Mesenchymal stem cell (in vitro differentiated cells and primary cell): ENCODE data around the gene PPP1R2.

Experiments
- DNase-seq: peaks from one replicate; pipeline ENCODE4 v3.0.0-alpha.2; 2013
- H2AFZ ChIP-seq: one replicate; pipeline ENCODE4 v1.6.1; 2013; ENCODE audit warnings: low read depth, mild to moderate bottlenecking, control low read depth, inconsistent platforms, low read length, moderate library complexity
- H2AK5ac ChIP-seq: 2 replicates; pipeline ENCODE4 v1.6.1; 2013; ENCODE audit warnings: low read length, moderate library complexity, mild to moderate bottlenecking, inconsistent platforms; ENCODE audit not compliant: severe bottlenecking
- H2BK120ac ChIP-seq: one replicate; pipeline ENCODE4 v1.6.1; 2013; ENCODE audit warnings: low read depth, mild to moderate bottlenecking, inconsistent platforms, low read length, moderate library complexity
- H2BK12ac ChIP-seq, 2 experiments: one replicate each; pipeline ENCODE4 v1.6.1; 2013; ENCODE audit warnings: inconsistent platforms in 2 of 2, low read length in 2 of 2, mild to moderate bottlenecking in 2 of 2, moderate library complexity in 2 of 2, control low read depth in 1 of 2
- H2BK15ac ChIP-seq: one replicate; pipeline ENCODE4 v1.6.1; 2013; ENCODE audit warnings: mild to moderate bottlenecking, low read depth, inconsistent platforms; ENCODE audit not compliant: poor library complexity, severe bottlenecking
- H2BK5ac ChIP-seq: 2 replicates; pipeline ENCODE4 v1.6.1; 2013; ENCODE audit warnings: low read depth, mild to moderate bottlenecking, low read length, control low read depth, inconsistent platforms; ENCODE audit not compliant: poor library complexity, severe bottlenecking
- H3K14ac ChIP-seq, 2 experiments: one replicate each; pipeline ENCODE4 v1.6.1; 2013; ENCODE audit warnings: inconsistent platforms in 2 of 2, low read length in 2 of 2, control low read depth in 1 of 2, mild to moderate bottlenecking in 1 of 2, moderate library complexity in 1 of 2
- H3K18ac ChIP-seq, 2 experiments: one replicate each; pipeline ENCODE4 v1.6.1; 2013; ENCODE audit warnings: inconsistent platforms in 2 of 2, low read length in 2 of 2, control low read depth in 1 of 2, low read depth in 1 of 2, mild to moderate bottlenecking in 1 of 2
- H3K23ac ChIP-seq, 2 experiments: one replicate each; pipeline ENCODE4 v1.6.1; 2013; ENCODE audit warnings: inconsistent platforms in 2 of 2, low read length in 2 of 2, mild to moderate bottlenecking in 2 of 2, moderate library complexity in 2 of 2, control low read depth in 1 of 2
- H3K27ac ChIP-seq: 2 replicates; pipeline ENCODE4 v1.5.1; 2013; ENCODE audit warnings: mild to moderate bottlenecking, moderate library complexity, low read length, control low read depth, inconsistent platforms; ENCODE audit not compliant: poor library complexity, severe bottlenecking
- H3K27me3 ChIP-seq, 2 experiments: 2 replicates each; pipeline versions ENCODE4 v1.6.1 to v1.7.0; 2013; ENCODE audit warnings: low read length in 2 of 2, mild to moderate bottlenecking in 2 of 2, moderate library complexity in 2 of 2, control low read depth in 1 of 2, inconsistent platforms in 1 of 2; ENCODE audit not compliant: control insufficient read depth in 1 of 2, insufficient read depth in 1 of 2
- H3K36me3 ChIP-seq, 2 experiments: 2 replicates each; pipeline versions ENCODE4 v1.6.1 to v1.7.0; 2013; ENCODE audit warnings: low read length in 2 of 2, control low read depth in 1 of 2, inconsistent platforms in 1 of 2, low read depth in 1 of 2, mild to moderate bottlenecking in 1 of 2; ENCODE audit not compliant: insufficient read depth in 2 of 2, control insufficient read depth in 1 of 2
- H3K4ac ChIP-seq, 2 experiments: one replicate each; pipeline ENCODE4 v1.6.1; 2013; ENCODE audit warnings: inconsistent platforms in 2 of 2, low read length in 2 of 2, mild to moderate bottlenecking in 2 of 2, moderate library complexity in 2 of 2, control low read depth in 1 of 2, low read depth in 1 of 2
- H3K4me1 ChIP-seq: 2 replicates; pipeline ENCODE4 v1.6.1; 2013; ENCODE audit warnings: low read depth, low read length, control low read depth; ENCODE audit not compliant: control insufficient read depth, insufficient read depth
- H3K4me2 ChIP-seq: 2 replicates; pipeline ENCODE4 v1.6.1; 2013; ENCODE audit warnings: low read length, mild to moderate bottlenecking, inconsistent platforms; ENCODE audit not compliant: poor library complexity, severe bottlenecking
- H3K4me3 ChIP-seq, 2 experiments: 2 replicates each; pipeline versions ENCODE4 v1.5.1 to v1.7.0; 2013; ENCODE audit warnings: low read length in 2 of 2, mild to moderate bottlenecking in 2 of 2, control low read depth in 1 of 2, low read depth in 1 of 2; ENCODE audit not compliant: insufficient read depth in 1 of 2
- H3K79me1 ChIP-seq: replicated peaks from 2 replicates; pipeline ENCODE4 v1.6.1; 2013; ENCODE audit warnings: mild to moderate bottlenecking, control low read depth, low read length, inconsistent platforms; ENCODE audit not compliant: poor library complexity, severe bottlenecking
- H3K9ac ChIP-seq: 2 replicates; pipeline ENCODE4 v1.7.0; 2013; ENCODE audit warnings: mild to moderate bottlenecking, low read length, moderate library complexity
- H3K9me3 ChIP-seq: 2 replicates; pipeline ENCODE4 v1.7.0; 2013; ENCODE audit warnings: mild to moderate bottlenecking, low read length; ENCODE audit not compliant: control insufficient read depth
- H4K8ac ChIP-seq: one replicate; pipeline ENCODE4 v1.6.1; 2013; ENCODE audit warnings: inconsistent platforms, mild to moderate bottlenecking, low read length, moderate library complexity
- H4K91ac ChIP-seq: one replicate; pipeline ENCODE4 v1.6.1; 2013; ENCODE audit warnings: mild to moderate bottlenecking, low read length, inconsistent platforms
- WGBS: methylation state at CpG from one replicate; pipeline ENCODE4 v1.1.7; 2013; ENCODE audit warnings: mixed read lengths; 5-methylcytosine and 5-hydroxymethylcytosine counted together

Gene PPP1R2

DNA sequence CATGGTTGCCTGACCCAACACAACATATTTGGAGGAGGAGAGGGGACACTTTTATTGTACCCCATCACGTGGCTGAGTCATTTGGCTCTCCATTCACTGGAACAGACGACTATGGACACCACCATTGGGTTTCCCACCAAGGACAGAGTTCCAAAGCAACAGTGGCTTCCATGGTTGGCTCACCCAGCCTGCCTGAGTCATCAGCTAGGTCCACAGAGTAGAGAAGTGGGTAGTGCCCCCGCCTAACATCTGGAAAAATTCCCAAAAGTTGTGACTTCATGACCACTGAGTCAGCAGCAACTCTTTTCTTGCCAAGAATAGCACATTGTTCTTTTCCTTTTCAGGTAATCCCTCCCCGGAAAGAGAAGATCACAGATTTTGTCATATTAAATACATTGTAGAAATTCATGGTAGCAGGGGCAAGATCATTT is 3.0 kb upstream of the PPP1R2 start:
- Histone ChIP-seq H3K27me3 (peaks cover 7 to 9% of the 10 kb centered on the region in 2 experiments), H3K9ac (peak overlapping the region; percentile 48), H3K9me3 (no peaks in the 10 kb centered on the region), H3K27ac (no peak overlapping the region), H2BK15ac (no peak overlapping the region), H2BK12ac (no peak overlapping the region), H2AK5ac (no peak overlapping the region), H2AFZ (no peak overlapping the region), H2BK120ac (no peak overlapping the region), H3K4me2 (no peak overlapping the region), H3K79me1 (peaks cover 3% of the 10 kb centered on the region), H4K8ac (no peak overlapping the region), H3K23ac (no peak overlapping the region), H3K4me3 (peak overlapping the region in 1 of 2 experiments; percentile 53), H3K18ac (no peak overlapping the region), H4K91ac (no peak overlapping the region), H3K4ac (no peak overlapping the region), H2BK5ac (no peak overlapping the region), H3K4me1 (peaks cover 10% of the 10 kb centered on the region), H3K14ac (no peak overlapping the region), H3K36me3 (no peaks in the 10 kb centered on the region)
- peak; percentile 37 for DNase-seq
- 69% methylated on average over 3 of the region's 4 CpGs for WGBS

GRCh38 chr3:195544634-195545033 is 1.5 kb upstream of the PPP1R2 start:
- Histone ChIP-seq H2AK5ac (no peak overlapping the region), H3K27ac (no peak overlapping the region), H3K9ac (no peak overlapping the region), H2BK120ac (no peak overlapping the region), H3K9me3 (no peaks in the 10 kb centered on the region), H4K91ac (no peak overlapping the region), H2BK5ac (no peak overlapping the region), H4K8ac (no peak overlapping the region), H2BK15ac (no peak overlapping the region), H3K36me3 (peaks cover 0 to 3% of the 10 kb centered on the region in 2 experiments), H3K4me3 (no peak overlapping the region), H3K27me3 (peaks cover 0 to 4% of the 10 kb centered on the region in 2 experiments), H3K23ac (no peak overlapping the region), H3K4me2 (no peak overlapping the region), H3K14ac (no peak overlapping the region), H3K4me1 (peaks cover 12% of the 10 kb centered on the region), H3K79me1 (peaks cover 11% of the 10 kb centered on the region), H3K18ac (no peak overlapping the region), H2BK12ac (no peak overlapping the region), H3K4ac (peak overlapping the region in 1 of 2 experiments; percentile 13), H2AFZ (no peak overlapping the region)
- no peak for DNase-seq
- 85% methylated on average over 3 of the region's 3 CpGs for WGBS

DNA sequence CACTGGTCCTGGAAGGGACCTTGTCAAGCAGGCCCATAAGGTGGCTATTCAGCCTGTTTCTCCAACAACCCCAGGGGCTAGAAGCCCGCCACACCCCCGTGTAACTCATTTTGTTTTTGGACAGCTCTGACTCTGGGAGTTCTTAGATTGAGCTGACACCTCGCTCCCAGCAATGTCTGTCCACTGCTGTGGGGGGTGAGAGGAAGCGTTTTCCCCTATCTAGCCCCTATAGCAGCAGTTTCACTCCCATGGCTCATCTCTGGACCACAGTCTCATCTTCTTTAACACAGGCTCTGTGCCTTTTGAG is 1.1 kb upstream of the PPP1R2 start:
- H3K9ac ChIP-seq: no peak overlapping the region
- no peaks in the 10 kb centered on the region for H3K9me3 ChIP-seq
- no peak overlapping the region for H3K27ac ChIP-seq
- no peak overlapping the region for H3K18ac ChIP-seq
- DNase-seq: no peak
- H2BK12ac ChIP-seq: no peak overlapping the region
- no peak overlapping the region for H2AFZ ChIP-seq
- no peak overlapping the region for H2BK5ac ChIP-seq
- H3K36me3 ChIP-seq: peaks cover 0 to 3% of the 10 kb centered on the region in 2 experiments
- H4K91ac ChIP-seq: no peak overlapping the region
- no peak overlapping the region for H3K4ac ChIP-seq
- H3K23ac ChIP-seq: no peak overlapping the region
- H2BK120ac ChIP-seq: no peak overlapping the region
- WGBS: 89% methylated on average over 4 of the region's 4 CpGs
- no peak overlapping the region for H2BK15ac ChIP-seq
- no peak overlapping the region for H2AK5ac ChIP-seq
- no peak overlapping the region for H3K4me2 ChIP-seq
- peak overlapping the region in 1 of 2 experiments; percentile 94 for H3K4me3 ChIP-seq
- H4K8ac ChIP-seq: no peak overlapping the region
- H3K79me1 ChIP-seq: peaks cover 14% of the 10 kb centered on the region
- peaks cover 14% of the 10 kb centered on the region for H3K4me1 ChIP-seq
- H3K14ac ChIP-seq: no peak overlapping the region
- peaks cover 0 to 4% of the 10 kb centered on the region in 2 experiments for H3K27me3 ChIP-seq

GRCh38 chr3:195543500-195544229 is 540 bp upstream of the PPP1R2 start:
- H3K27ac ChIP-seq: no peak overlapping the region
- H3K79me1 ChIP-seq: peaks cover 14% of the 10 kb centered on the region
- no peak overlapping the region for H2BK120ac ChIP-seq
- no peak overlapping the region for H3K4ac ChIP-seq
- DNase-seq: no peak
- H3K14ac ChIP-seq: no peak overlapping the region
- H4K91ac ChIP-seq: no peak overlapping the region
- no peak overlapping the region for H2AK5ac ChIP-seq
- H3K4me1 ChIP-seq: peaks cover 14% of the 10 kb centered on the region
- H3K4me2 ChIP-seq: peak overlapping the region; percentile 5
- H3K27me3 ChIP-seq: peaks cover 0 to 4% of the 10 kb centered on the region in 2 experiments
- no peak overlapping the region for H3K18ac ChIP-seq
- 19% methylated on average over 37 of the region's 38 CpGs for WGBS
- H3K36me3 ChIP-seq: peaks cover 0 to 3% of the 10 kb centered on the region in 2 experiments
- H2BK15ac ChIP-seq: no peak overlapping the region
- no peak overlapping the region for H4K8ac ChIP-seq
- peak overlapping the region; percentile 61 to 94 for H3K4me3 ChIP-seq
- H3K9me3 ChIP-seq: no peaks in the 10 kb centered on the region
- H3K23ac ChIP-seq: no peak overlapping the region
- peak overlapping the region; percentile 6 to 18 for H2BK12ac ChIP-seq
- peak overlapping the region; percentile 43 for H2AFZ ChIP-seq
- no peak overlapping the region for H2BK5ac ChIP-seq
- peak overlapping the region; percentile 96 for H3K9ac ChIP-seq
